NAMALWA (cell line): ENCODE data around the gene ENO3.

Experiments used
- DNase-seq: peaks from one replicate; pipeline ENCODE4 v3.0.0-alpha.2; 2015; ENCODE audit warnings: low spot score

Gene ENO3

DNA sequence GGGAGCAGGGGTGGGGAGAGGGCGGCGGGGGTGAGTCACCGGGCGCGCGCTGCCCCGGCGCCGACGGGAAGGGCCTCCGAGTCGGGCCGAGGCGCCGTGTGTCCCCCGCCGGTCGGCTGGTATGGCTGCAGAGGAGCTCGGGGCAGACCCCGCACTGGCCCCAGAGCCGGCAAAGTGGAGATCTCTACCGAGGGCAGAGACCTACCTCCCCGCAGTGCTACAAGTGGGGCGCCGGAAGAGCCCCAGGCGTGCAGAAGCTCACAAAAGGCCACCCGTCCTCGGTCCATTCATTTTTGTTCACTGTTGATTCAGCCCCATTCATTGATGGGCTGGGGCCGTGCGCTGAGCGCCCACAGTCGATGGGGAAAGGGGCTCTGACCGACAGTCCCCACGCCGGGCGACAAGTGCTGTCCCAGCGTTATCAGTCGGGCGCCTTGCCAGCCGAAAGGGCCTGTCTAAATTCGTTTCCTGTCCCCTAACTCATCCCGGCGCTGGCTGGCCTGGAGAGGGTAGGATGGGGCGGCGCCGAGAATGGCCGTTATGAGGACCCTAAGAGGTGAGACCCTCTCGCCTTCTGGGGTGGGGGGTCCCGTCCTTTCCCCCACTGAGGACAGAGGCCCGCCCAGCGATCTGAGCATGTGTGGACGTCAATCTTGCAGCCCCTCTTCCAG, 709 bp upstream of the ENO3 start:
- DNase-seq, result peak; percentile 35

- no peak for DNase-seq
Measured at GRCh38 chr17:4951486-4951885, 567 bp downstream of the ENO3 start.

DNA sequence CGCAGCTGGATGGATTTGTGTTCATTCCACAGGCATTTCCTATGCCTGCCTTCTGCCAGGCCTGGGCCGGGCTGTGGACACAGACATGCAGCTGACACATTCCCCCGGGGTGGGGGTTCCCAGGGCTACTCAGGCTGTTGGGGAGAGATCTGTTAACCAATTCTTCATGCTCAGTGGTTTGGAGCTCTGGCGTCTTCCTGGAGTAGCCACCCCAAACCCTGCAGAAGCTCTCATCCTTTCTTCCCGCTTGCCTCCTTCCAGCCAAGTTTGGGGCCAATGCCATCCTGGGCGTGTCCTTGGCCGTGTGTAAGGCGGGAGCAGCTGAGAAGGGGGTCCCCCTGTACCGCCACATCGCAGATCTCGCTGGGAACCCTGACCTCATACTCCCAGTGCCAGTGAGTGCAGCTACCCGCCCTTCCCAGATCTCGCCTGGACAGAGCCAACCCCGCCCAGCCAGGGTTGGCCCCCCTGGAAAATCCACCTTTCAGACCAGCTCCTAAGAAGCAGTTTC, 2.6 kb downstream of the ENO3 start:
- no peak for DNase-seq

GRCh38 chr17:4955091-4955490, 4.2 kb downstream of the ENO3 start:
- DNase-seq, result no peak

GRCh38 chr17:4956493-4957061, 5.7 kb downstream of the ENO3 start:
- DNase-seq, result no peak

DNA sequence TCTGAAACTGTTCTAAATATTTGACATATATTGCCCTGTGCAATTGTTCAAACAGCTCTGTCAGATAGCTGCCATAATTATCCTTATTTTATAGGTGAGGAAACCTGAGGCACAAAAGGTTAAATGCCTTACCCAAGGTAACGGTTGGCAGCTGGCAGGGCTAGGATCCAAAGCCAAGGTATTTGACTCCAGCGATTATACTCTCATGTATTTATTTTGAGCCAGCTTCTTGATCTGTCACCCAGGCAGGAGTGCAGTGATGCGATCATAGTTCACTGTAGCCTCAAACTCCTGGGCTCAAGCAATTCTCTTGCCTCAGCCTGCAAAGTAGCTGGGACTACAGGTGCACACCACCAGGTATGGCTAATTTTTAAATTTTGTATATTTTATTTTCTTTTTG, 7.2 kb downstream of the ENO3 start:
- no peak for DNase-seq

DNA sequence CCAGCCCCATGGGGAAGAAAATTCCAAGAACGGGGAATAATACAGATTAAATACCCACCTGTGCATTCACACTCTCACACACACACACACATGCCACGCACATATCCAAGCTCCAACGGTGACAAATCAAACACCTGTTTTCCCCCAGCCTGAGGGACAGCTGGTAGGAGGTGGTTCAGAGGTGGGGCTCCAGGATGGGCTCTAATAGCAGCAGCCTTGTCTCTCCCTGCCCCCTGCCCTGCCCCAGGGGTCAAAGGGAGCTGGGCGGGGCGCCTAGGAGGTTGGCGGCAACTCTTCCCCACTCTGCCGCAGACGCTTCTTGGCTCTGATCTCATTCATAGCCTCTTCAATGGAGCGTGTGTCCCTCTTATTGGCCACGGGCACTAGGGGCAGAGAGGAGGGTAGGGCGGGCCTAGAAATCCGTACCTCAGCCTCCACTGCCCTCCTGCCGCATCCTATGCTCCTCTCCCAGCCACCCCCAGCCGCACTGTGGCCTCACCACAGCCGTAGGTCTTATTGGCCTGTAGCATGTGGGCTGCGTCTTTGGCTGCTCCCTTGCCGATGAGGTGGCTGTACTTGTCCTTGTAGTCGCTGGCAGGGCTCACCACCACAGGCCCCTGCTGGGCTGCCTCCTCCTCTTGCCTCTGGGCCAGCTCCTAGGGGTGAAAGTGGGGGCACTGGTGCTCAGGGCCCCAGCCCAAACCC, 8.5 kb downstream of the ENO3 start:
- no peak for DNase-seq

DNA sequence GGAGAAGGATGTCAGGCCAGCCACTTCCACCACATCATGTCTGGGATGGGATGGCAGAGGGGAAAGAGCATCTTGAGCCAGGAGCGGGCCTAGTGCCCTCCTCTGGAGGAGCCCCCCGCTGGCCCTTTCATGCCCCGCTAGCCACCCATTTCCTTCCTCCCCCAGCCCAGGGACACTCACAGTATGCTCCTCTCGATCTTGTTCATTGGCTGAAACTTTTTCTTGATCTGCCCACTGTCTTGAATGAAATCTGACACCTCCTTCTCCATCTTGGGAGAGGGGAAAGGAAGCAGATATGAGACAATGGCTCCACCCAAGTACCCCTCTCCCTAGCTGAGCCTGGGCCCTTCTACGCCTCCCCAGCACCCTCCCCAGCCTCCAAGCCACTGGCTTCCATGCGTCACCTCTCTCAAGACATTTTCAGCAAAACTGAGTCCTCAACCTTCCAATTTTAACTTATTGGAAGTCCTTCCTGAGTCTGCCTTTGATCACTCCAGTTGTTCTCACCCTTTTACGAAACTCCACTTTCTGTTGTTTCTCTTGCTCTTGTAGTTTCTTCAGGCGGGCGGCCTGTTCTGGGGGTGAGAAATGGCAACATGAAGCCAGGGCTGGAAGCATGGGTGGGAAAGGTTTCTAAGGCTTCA, 9.5 kb downstream of the ENO3 start:
- DNase-seq, result no peak

- DNase-seq, result no peak
Measured at GRCh38 chr17:4965311-4965986, 14.5 kb downstream of the ENO3 start.

DNA sequence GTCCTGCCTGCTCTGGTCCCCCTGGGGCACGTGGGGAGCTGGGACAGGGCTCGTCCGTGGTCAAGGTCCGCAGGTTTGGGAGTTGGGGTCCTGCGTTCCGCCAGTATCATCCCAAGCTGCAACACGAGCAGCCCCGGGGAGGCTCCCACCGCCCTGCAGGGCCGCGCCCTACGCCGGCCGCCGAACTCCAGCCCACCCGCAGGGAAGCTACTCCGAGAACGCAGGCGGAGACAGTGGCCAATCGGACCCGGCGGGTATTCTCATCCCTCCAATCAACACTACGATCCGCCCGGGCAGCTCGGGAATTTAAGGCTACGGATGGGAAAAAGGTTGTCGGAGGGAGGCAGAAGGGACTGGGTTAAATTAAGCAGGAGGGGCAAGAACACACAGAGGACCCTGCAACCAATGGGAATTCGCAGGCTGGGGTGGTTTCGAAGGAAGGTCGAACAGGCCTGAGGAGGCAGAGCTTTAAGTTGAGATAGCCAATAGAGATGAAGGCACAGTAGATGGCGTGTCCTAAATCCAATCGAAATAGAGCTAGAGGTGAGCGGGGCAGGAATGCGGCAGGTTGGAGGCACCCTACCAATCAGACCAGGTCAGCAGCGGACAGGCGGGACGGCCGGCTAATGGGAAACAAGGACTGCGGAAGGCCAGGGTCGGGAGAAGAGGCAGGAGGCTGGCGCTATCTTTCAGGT, 16.1 kb downstream of the ENO3 start:
- peak; percentile 95 for DNase-seq

DNA sequence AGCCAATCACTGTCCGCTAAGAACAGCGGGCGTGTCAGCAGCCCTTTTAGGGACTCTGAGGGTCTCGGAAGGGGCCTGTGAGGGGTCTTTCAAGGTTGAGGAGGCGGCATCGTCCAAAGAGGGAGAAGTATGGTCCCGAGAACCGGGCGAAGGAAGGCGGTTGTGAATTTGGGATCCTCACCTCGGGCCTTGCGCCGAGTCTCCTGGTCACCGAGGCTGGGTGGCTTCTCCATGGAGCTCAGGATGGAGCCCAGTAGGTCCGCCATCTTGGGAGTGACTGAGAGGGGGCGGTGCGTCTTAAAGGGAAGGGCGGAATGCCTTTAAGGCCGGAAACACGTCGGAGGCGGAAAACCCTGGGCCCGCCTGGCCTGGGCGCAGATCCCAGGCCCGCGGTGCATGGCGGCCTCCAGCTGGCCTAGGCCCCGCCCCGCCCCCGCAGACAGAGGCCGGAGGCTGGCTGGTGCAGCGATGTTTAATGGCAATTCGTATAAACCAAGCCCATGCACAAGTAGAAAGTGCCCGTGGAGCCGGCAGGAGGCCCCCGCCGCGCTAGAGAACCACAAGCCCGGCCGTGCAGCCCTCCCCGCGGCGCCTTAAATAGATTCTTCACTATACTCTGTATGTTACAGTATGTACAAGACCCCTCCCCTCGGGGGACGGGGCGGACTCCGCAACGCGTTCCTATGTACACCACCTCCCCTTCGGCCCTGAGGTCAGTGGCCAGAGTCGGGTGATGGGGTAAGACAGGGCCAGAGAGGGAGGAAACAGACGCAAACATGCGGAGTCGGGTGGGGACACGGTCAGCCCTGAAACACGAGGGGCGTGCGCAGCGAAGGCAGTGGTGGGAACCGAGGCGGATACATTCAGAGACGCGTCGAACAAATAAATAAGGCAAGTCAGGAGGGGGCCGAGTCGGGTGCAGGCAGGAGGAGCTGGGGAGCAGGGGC, 16.9 kb downstream of the ENO3 start, which contains the start of gene SPAG7:
Gene SPAG7, minus strand, starts transcription at position 279 of the 947 bp plus-strand sequence. Its CDS starts 13 bp downstream, at position 266.
- DNase-seq, result peak; percentile 87

DNA sequence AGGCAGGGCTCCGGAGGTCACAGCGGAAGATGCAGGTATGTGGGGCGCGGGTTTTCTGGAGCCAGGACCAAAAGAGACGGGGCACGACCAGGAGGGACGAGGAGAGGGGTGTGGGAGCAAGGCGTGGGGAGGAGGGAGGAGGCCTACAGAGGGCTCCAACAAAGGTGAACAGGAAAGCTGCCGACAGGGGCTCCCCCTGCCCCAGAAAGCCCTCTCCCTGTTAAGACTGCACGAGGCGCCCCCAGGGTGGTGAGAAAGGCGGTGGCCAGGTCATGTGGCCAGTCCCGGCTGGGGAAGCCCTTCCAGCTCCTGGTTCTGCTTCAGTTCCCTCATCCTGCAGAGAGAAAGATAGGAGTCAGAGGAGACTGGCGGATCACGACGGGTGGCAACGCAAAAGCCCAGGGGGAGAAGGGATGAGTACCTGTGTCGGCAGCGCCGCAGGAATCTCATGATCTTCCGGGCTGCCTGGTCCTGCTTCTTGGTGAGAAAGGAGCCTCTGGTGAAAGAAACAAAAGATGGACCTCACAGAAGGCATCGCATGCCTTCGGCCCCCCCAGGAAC, 17.6 kb downstream of the ENO3 start:
- DNase-seq, result no peak

DNA sequence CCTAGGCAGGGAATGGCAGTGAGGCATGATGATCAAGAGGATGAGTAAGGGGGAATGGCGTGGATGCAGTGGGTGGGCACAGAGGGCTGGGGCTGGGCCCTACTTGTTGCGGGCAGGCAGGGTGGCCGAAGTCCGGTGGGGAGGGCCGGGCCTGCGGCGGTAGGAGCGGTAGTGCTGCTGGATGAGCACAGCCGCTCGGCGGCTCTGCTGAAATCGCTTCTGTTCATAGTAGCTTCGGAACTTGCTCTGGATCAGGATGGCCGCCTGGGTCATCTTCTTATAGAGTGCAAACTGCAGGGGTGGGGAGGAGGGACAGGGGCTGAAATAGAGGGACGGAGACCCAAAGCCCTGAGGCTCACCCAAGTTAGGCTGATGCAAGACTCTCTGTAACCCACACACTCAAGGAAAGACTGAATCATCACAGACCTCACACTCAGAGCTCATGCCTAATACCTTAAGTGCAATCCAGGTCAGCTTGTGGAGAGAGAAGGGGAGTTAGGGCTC, 18.2 kb downstream of the ENO3 start:
- DNase-seq, result no peak

GRCh38 chr17:4969551-4970173, 18.7 kb downstream of the ENO3 start:
- no peak for DNase-seq

- DNase-seq, result no peak
Measured at GRCh38 chr17:4970273-4970672, 19.4 kb downstream of the ENO3 start.

GRCh38 chr17:4971826-4972225, 20.9 kb downstream of the ENO3 start:
- no peak for DNase-seq

DNA sequence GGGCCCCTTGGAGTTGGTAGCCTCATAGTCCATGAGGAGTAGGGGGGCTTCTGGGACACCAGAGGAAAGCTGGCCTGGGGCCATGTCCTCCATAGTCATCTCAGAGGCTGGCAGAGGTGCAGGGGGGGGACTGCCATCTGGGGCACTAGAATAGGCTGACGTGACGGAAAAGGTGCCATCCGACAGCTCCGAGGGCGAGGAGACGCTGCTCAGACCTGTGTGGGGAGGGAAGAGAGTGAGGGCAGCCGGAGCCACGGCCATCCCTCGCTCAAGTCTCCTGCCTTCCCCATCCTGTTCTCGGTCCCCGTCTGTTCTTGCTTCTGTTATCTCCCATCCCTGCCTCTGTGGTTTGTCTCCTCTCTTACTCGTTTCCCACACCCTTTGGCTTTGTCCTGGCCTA, 21.4 kb downstream of the ENO3 start:
- DNase-seq, result no peak

GRCh38 chr17:4972752-4973151, 21.8 kb downstream of the ENO3 start:
- no peak for DNase-seq
